ENCODE measurements around the gene MYH8. TPM values are rescaled to one million over a fixed set of nuclear protein-coding genes. Genes with fewer than 3 reads are reported as not detected.

Gene MYH8
- total RNA-seq, result not detected in 3 replicates

DNA sequence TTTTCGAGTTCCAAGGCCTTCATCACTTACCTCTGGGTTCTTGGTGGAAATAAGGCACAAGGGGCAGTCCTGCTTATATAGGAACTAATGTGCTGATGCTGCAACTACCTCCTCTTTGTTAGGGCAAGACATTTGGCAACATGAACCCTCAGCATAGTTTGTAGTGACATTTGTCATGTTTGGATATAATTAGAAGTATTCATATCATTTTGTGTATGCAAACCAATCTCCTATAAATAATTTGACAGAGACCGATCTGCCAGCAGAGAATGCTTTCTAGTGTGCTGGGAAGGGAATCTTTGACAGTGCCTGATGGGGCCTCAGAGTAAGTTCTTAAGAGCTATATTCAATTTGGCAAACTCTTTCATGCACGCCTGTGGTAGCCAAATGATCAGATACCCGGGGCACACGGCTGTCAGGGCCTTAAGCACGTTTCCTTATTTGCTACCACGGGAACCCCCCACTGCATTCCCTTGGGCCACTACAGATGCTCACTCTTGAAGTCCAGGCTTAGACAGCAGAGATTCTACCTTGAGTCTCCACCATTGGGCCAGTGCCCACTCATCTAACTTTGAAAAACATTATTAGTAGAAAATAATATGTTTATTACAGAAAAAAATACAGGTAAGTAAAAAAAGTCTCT, at the start of gene MYH8:
MYH8 (minus strand) TSS at position 51 of the 643 bp plus-strand sequence. CDS start 1,723 bp downstream, outside the sequence.
- DNase-seq (ENCODE audit: low spot score in 2 of 2, unreplicated experiment in 2 of 2), result no peak
- Mint-ChIP-seq H3K4me1 (no peaks in the 10 kb centered on the region), H3K27me3 (ENCODE audit: low read depth) (no peaks in the 10 kb centered on the region), H3K27ac (no peak within 1 kb of the TSS), H3K4me3 (no peak within 1 kb of the TSS), H3K36me3 (no peaks in the 10 kb centered on the region), H3K9me3 (no peaks in the 10 kb centered on the region)
- TF ChIP-seq CTCF (IDR thresholded peaks at IDR 0.05; ENCODE audit: unreplicated experiment), result no peak

DNA sequence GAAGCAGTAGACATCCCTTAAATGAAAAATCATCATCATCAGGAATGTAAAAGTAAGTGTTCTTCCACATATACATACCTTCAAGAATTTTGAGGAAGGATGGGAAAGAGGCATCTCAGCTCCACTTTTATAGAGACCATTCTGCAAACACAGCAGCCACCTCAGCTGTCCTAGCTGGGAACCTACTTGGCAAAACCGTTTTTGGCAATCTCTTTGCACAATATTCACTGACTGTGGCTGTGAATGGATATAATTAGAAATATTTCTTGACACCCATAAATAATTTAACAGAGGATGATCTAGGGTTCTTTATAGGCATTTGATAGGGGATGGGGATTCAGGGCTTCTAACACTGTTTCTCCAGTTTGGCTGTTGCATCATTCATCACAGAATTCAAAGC, 47.7 kb upstream of the MYH8 start, which contains the start of gene MYH4:
MYH4 (minus strand) TSS at position 101 of the 400 bp plus-strand sequence. CDS start 2,814 bp downstream, outside the sequence.
- Mint-ChIP-seq H3K4me3 (no peak within 1 kb of the TSS), H3K27me3 (ENCODE audit: low read depth) (peaks cover 19% of the 10 kb centered on the region), H3K9me3 (peaks cover 2% of the 10 kb centered on the region), H3K27ac (no peak within 1 kb of the TSS), H3K4me1 (no peaks in the 10 kb centered on the region), H3K36me3 (no peaks in the 10 kb centered on the region)
- DNase-seq (ENCODE audit: low spot score in 2 of 2, unreplicated experiment in 2 of 2), result no peak
- no peak for TF ChIP-seq CTCF (IDR thresholded peaks at IDR 0.05; ENCODE audit: unreplicated experiment)

- H3K36me3 Mint-ChIP-seq, result no peaks in the 10 kb centered on the region
- H3K4me1 Mint-ChIP-seq, result no peaks in the 10 kb centered on the region
- no peak for DNase-seq (ENCODE audit: low spot score in 2 of 2, unreplicated experiment in 2 of 2)
- peaks cover 7% of the 10 kb centered on the region for H3K9me3 Mint-ChIP-seq
- no peak overlapping the region for H3K27ac Mint-ChIP-seq
- peaks cover 55% of the 10 kb centered on the region for H3K27me3 Mint-ChIP-seq (ENCODE audit: low read depth)
- no peak overlapping the region for H3K4me3 Mint-ChIP-seq
- no peak for TF ChIP-seq CTCF (IDR thresholded peaks at IDR 0.05; ENCODE audit: unreplicated experiment)
Observed at GRCh38 chr17:10463402-10463801, 41.7 kb upstream of the MYH8 start.

GRCh38 chr17:10460062-10460461, 38.3 kb upstream of the MYH8 start:
- H3K4me3 Mint-ChIP-seq, result no peak overlapping the region
- H3K9me3 Mint-ChIP-seq, result peaks cover 7% of the 10 kb centered on the region
- no peaks in the 10 kb centered on the region for H3K36me3 Mint-ChIP-seq
- H3K27me3 Mint-ChIP-seq (ENCODE audit: low read depth), result peaks cover 47% of the 10 kb centered on the region
- H3K4me1 Mint-ChIP-seq, result no peaks in the 10 kb centered on the region
- no peak for TF ChIP-seq CTCF (IDR thresholded peaks at IDR 0.05; ENCODE audit: unreplicated experiment)
- H3K27ac Mint-ChIP-seq, result no peak overlapping the region
- no peak for DNase-seq (ENCODE audit: low spot score in 2 of 2, unreplicated experiment in 2 of 2)

- Mint-ChIP-seq H3K36me3 (no peaks in the 10 kb centered on the region), H3K27ac (no peak overlapping the region), H3K9me3 (no peaks in the 10 kb centered on the region), H3K4me3 (no peak overlapping the region), H3K27me3 (ENCODE audit: low read depth) (peaks cover 47% of the 10 kb centered on the region), H3K4me1 (no peaks in the 10 kb centered on the region)
- TF ChIP-seq CTCF (IDR thresholded peaks at IDR 0.05; ENCODE audit: unreplicated experiment), result no peak
- DNase-seq (ENCODE audit: low spot score in 2 of 2, unreplicated experiment in 2 of 2), result no peak
Observed at GRCh38 chr17:10458701-10459100, 37.0 kb upstream of the MYH8 start.
